ENCODE measurements around the gene GPC3. TPM values are rescaled to one million over a fixed set of nuclear protein-coding genes. Genes with fewer than 3 reads are reported as not detected.

Gene GPC3
- total RNA-seq, 1 donor from 2014 or later, result 4.2 TPM

DNA sequence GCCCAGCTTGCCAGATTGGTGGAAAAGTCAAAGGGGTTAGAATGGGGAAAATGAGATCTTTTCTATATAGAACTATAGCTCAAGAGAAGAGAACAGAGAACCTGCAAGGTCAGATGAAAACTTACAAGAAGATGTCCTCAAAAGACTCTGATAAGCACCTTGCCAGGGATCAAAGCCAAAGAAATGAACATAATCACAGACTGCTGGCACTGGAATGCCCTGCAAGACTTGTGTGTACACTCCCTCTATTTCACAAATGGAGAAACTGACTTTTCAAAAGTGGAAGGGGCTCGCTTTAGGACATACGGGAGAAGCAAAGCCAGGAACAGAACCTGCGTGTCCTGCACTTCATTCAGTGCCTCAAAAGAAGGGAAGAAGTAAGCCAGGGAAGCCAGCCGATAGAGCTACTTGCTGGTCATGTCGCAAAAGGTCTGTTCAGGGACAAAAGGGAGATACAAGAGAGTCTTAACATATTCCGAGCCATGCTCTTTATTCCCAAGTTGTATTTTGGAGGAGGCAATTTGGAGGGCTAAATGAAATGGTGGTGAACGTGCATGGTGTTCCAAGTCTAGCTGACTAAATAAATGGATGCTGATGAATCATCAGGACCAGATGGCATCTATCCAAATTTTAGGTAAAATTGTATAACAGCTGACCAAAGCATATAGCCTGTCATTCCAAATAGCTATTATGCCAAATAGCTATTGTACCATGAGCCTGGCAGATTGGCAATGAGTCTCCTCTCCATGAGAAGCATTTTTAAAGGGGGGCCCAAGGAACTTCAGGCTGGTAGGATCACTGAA is 394.5 kb downstream of the GPC3 start:
- Mint-ChIP-seq H3K4me3 (ENCODE audit: unreplicated experiment) (no peak overlapping the region), H3K27me3 (ENCODE audit: unreplicated experiment) (no peaks in the 10 kb centered on the region), H3K27ac (ENCODE audit: unreplicated experiment) (no peak overlapping the region), H3K9me3 (ENCODE audit: unreplicated experiment) (no peaks in the 10 kb centered on the region), H3K36me3 (ENCODE audit: unreplicated experiment) (no peaks in the 10 kb centered on the region), H3K4me1 (ENCODE audit: low read depth, unreplicated experiment) (peaks cover 1% of the 10 kb centered on the region)
- TF ChIP-seq, protein P1, sequence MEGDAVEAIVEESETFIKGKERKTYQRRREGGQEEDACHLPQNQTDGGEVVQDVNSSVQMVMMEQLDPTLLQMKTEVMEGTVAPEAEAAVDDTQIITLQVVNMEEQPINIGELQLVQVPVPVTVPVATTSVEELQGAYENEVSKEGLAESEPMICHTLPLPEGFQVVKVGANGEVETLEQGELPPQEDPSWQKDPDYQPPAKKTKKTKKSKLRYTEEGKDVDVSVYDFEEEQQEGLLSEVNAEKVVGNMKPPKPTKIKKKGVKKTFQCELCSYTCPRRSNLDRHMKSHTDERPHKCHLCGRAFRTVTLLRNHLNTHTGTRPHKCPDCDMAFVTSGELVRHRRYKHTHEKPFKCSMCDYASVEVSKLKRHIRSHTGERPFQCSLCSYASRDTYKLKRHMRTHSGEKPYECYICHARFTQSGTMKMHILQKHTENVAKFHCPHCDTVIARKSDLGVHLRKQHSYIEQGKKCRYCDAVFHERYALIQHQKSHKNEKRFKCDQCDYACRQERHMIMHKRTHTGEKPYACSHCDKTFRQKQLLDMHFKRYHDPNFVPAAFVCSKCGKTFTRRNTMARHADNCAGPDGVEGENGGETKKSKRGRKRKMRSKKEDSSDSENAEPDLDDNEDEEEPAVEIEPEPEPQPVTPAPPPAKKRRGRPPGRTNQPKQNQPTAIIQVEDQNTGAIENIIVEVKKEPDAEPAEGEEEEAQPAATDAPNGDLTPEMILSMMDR (IDR thresholded peaks at IDR 0.05; ENCODE audit: partially characterized antibody, unreplicated experiment), result no peak
- no peak for DNase-seq

DNA sequence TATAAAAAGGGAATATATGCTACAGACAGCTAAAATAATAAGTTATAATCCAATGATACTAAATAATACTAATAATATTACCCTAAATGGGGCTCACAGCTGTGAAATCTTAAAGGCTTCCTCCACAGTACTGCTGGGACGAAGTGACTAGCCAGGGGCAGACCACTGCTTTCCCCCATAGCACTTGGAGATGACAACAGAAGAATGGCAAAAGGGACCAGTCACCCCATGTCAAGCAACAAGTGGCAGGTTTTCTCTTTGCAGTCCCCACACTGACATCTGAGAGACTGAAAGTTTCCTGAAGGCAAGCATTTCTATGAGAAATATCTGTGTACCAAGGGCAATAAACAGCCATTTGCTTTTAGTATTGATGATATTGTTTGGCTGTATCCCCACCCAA is 396.6 kb downstream of the GPC3 start:
- DNase-seq, result no peak
- TF ChIP-seq, protein P1 (IDR thresholded peaks at IDR 0.05; ENCODE audit: partially characterized antibody, unreplicated experiment), result no peak
- Mint-ChIP-seq H3K4me3 (ENCODE audit: unreplicated experiment) (no peak overlapping the region), H3K4me1 (ENCODE audit: low read depth, unreplicated experiment) (peaks cover 8% of the 10 kb centered on the region), H3K36me3 (ENCODE audit: unreplicated experiment) (peaks cover 4% of the 10 kb centered on the region), H3K27ac (ENCODE audit: unreplicated experiment) (no peak overlapping the region), H3K9me3 (ENCODE audit: unreplicated experiment) (peaks cover 2% of the 10 kb centered on the region), H3K27me3 (ENCODE audit: unreplicated experiment) (no peaks in the 10 kb centered on the region)

DNA sequence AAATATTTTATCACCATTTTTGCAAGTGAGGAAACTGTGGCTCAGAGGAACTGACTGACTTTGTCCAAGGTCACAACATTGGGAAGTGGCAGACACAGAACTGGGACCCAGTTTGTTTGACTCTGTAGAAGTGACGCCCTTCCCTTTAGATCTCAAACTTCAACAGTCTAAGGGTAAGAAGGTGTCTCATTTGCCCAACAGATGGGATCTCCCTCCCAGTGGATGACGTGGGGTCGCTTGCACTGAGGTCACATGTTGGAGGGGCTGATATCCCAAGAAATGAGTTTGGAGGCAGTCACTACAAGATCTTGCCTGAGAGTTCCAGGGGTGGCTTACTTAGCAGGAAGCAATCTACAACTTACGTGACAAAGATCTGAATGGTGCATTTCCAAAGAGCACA is 397.6 kb downstream of the GPC3 start:
- H3K4me3 Mint-ChIP-seq (ENCODE audit: unreplicated experiment), result no peak overlapping the region
- H3K27me3 Mint-ChIP-seq (ENCODE audit: unreplicated experiment), result no peaks in the 10 kb centered on the region
- no peak for DNase-seq
- H3K27ac Mint-ChIP-seq (ENCODE audit: unreplicated experiment), result no peak overlapping the region
- TF ChIP-seq, protein P1 (IDR thresholded peaks at IDR 0.05; ENCODE audit: partially characterized antibody, unreplicated experiment), result no peak
- H3K36me3 Mint-ChIP-seq (ENCODE audit: unreplicated experiment), result peaks cover 4% of the 10 kb centered on the region
- H3K9me3 Mint-ChIP-seq (ENCODE audit: unreplicated experiment), result peaks cover 2% of the 10 kb centered on the region
- peaks cover 11% of the 10 kb centered on the region for H3K4me1 Mint-ChIP-seq (ENCODE audit: low read depth, unreplicated experiment)

DNA sequence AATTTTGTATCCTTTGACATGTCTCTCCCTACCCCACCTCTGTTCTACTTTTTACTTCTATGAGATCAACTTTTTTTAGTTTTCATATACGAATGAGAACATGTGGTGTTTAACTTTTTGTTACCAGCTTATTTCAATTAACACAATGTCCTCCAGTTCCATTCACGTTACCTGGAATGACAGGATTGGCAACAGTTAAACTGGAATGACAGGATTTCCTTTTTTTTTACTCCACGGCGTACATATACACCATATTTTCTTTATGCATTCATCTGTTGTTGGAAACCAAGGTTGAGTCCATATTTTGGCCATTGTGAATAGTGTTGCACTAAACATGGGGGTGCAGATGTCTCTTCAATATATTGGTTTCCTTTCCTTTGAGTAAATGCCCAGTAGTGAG is 398.3 kb downstream of the GPC3 start:
- Mint-ChIP-seq H3K9me3 (ENCODE audit: unreplicated experiment) (peaks cover 2% of the 10 kb centered on the region), H3K27me3 (ENCODE audit: unreplicated experiment) (no peaks in the 10 kb centered on the region), H3K27ac (ENCODE audit: unreplicated experiment) (no peak overlapping the region), H3K4me1 (ENCODE audit: low read depth, unreplicated experiment) (peaks cover 14% of the 10 kb centered on the region), H3K4me3 (ENCODE audit: unreplicated experiment) (no peak overlapping the region), H3K36me3 (ENCODE audit: unreplicated experiment) (peaks cover 4% of the 10 kb centered on the region)
- no peak for DNase-seq
- TF ChIP-seq, protein P1 (IDR thresholded peaks at IDR 0.05; ENCODE audit: partially characterized antibody, unreplicated experiment), result no peak

DNA sequence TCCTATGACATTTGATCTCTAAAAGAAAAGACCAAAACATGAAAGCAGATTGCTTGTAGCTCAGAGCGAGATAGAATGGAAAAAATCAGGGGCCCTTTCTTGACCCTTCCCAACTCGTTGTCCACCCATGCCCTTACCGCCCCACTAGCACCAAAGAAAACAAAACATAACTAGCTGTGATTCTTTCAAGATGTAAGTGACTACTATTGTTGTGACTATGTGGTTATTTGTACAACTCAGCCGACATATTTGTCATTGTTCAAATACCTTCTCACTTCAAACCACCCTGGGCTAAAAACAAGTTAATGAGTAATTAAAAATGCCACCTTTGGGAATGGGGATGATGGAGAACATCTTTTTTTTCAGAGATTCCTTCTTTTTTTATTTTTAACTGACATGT is 399.0 kb downstream of the GPC3 start:
- Mint-ChIP-seq H3K27me3 (ENCODE audit: unreplicated experiment) (no peaks in the 10 kb centered on the region), H3K4me3 (ENCODE audit: unreplicated experiment) (no peak overlapping the region), H3K9me3 (ENCODE audit: unreplicated experiment) (peaks cover 2% of the 10 kb centered on the region), H3K36me3 (ENCODE audit: unreplicated experiment) (peaks cover 4% of the 10 kb centered on the region), H3K27ac (ENCODE audit: unreplicated experiment) (no peak overlapping the region), H3K4me1 (ENCODE audit: low read depth, unreplicated experiment) (peaks cover 14% of the 10 kb centered on the region)
- TF ChIP-seq, protein P1 (IDR thresholded peaks at IDR 0.05; ENCODE audit: partially characterized antibody, unreplicated experiment), result no peak
- no peak for DNase-seq

All from glutamatergic neuron (in vitro differentiated cells).